Measurements from ENCODE around the gene THRA.

Gene THRA

DNA sequence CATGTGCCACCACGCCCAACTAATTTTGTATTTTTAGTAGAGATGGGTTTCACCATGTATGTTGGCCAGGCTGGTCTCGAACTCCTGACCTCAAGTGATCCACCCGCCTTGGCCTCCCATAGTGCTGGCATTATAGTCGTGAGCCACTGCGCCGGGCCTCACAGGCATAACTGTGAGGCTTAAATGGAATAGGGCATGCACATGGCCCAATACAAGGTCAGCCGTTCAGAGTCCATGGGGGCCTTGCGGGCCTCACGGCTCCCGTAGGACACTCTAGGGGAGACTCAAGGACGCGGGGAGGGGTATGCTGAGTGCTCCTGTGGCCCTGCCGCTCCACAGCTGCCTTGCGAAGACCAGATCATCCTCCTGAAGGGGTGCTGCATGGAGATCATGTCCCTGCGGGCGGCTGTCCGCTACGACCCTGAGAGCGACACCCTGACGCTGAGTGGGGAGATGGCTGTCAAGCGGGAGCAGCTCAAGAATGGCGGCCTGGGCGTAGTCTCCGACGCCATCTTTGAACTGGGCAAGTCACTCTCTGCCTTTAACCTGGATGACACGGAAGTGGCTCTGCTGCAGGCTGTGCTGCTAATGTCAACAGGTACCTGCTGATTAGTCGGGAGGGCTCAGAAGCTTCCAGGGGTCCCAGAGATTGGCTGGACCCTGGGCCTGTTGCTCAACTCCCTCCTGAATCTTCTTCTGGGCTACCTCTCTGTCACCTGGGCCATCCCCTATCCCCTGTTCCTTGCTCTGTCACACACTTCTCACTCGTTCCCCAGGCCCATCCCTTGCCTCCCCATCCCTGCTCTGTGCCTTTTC lies 25.3 kb downstream of the THRA start:
- no peak for DNase-seq

DNA sequence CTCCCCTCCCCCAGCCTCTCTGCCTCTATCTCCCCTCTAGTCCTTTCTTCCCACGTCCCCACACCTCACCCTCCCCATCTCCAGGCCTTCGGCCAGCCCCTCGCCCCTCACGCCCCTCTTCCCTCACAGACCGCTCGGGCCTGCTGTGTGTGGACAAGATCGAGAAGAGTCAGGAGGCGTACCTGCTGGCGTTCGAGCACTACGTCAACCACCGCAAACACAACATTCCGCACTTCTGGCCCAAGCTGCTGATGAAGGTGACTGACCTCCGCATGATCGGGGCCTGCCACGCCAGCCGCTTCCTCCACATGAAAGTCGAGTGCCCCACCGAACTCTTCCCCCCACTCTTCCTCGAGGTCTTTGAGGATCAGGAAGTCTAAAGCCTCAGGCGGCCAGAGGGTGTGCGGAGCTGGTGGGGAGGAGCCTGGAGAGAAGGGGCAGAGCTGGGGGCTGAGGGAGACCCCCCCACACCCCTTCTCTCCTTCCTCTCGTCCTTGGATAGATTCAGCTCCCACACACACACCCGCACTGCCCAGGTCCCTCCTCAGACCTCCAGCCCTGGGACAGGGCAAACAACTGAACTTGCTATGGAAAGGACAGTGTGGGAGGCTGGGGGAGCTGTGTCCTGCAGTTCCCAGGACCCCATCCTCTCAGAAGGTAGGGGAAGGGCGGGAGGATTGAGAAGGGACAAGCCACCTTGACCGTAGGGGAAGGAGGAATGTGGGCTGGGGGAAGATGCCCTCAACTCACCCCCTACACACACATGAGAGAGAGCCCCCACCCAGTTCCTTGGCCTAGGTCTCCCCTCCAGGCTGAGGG lies 26.5 kb downstream of the THRA start:
- no peak for DNase-seq

DNA sequence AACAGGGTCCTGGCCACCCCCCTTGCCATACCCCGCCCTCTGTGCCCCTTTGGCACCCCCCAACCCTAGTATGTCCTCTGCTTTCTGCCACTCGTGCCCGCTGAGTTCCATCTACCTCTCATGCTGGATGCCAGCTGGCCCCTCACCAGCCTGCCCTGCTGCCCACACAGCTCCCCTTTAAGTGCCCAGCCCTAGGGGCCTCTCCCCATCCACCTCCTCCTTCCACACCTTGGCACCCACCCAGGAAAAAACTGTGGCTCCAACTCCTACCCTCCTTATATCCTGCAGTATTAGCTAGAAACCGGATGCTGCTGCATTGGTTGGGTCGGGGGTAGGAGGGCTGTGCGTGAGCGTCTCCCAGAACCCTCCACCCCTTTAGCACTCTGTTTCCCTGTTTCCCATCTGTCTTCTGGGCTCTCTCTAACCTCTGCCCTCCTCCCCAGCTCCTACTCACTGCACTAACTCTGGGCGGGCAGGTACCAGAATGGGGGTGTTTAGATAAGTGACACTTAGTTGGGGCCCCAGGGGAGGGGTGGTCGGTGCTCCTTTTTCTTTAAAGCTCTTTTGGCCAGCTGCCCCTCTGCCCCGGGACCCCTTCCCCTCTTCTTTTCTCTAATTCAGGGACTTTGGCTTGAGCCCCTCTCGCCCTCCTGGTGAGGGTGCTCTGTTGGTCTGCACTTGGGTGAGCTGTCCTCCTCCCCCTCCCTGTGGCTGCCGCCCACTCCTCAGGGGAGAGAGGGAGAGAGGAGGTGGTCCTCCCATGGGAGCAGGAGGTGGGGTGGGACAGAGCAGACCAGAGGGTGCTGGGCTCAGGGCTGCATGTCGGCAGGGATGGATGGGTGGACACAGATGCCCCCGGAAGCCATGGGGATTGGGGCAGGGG lies 27.7 kb downstream of the THRA start:
- no peak for DNase-seq

DNA sequence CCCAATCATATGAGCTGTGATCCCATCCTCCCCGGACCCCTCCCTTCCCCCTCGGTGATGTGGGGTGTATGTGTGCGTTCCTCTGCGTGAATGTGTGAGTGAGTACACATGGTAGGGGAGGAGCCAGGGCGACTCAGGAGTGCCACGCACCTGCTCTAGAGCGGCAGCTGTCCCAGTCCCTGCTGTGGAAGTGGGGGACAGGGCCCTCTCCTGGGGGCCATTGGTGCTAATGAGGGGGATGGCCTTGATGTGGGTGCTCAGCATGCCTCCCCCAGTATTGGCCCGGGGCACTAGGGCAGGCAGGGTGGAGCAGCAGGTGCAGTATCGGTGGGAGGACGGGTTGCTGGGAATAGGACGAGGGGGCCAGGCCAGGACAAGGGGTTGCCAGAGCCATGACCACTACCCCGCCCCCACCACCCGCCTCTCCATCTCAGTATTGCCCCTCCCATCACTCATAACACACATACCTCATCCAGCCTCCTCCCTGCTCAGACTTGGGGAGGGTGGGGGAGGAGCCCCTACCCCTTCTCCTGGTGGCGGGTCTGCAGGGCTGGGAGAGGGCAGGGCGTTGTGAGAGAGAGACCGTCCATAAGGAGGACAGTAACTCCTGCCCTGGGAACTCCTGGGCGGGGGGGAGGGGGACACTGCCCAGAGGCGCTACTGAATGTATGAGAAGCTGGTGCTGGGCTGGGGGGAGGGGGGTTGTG lies 29.1 kb downstream of the THRA start:
- no peak for DNase-seq

DNA sequence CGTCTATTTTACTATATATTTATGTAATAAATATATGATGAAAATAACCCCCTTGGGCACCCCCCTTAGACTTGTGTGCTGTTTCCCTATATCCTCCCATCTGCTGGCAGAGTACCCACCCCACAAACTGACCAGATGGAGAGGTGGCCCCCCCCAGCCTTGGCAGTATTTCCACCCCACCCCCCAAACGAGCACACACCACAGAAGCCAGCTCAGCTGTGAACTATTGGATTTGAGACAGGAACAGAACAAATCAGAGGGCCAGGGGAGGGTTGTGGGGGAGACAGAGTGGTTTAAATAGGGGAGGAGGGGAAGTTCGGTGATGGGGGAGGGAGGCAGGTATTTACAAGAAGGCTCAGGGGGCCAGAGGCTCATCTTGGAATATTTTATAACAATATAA lies 29.8 kb downstream of the THRA start:
- DNase-seq = no peak

DNA sequence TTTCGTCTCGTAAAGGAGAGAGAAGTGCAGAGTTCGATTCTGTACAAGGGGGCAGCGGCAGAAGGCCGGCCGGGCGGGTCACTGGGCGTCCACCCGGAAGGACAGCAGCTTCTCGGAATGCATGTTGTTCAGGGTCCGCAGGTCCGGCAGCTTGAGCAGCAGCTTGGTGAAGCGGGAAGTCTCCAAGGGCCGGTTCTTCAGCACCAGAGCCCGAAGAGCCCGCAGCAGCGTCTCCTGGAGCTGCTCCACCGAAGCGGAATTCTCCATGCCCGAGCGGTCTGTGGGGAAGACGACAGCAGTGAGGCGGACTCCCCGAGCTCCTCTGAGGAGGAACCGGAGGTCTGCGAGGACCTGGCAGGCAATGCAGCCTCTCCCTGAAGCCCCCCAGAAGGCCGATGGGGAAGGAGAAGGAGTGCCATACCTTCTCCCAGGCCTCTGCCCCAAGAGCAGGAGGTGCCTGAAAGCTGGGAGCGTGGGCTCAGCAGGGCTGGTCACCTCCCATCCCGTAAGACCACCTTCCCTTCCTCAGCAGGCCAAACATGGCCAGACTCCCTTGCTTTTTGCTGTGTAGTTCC lies 30.3 kb downstream of the THRA start:
- DNase-seq = no peak

DNA sequence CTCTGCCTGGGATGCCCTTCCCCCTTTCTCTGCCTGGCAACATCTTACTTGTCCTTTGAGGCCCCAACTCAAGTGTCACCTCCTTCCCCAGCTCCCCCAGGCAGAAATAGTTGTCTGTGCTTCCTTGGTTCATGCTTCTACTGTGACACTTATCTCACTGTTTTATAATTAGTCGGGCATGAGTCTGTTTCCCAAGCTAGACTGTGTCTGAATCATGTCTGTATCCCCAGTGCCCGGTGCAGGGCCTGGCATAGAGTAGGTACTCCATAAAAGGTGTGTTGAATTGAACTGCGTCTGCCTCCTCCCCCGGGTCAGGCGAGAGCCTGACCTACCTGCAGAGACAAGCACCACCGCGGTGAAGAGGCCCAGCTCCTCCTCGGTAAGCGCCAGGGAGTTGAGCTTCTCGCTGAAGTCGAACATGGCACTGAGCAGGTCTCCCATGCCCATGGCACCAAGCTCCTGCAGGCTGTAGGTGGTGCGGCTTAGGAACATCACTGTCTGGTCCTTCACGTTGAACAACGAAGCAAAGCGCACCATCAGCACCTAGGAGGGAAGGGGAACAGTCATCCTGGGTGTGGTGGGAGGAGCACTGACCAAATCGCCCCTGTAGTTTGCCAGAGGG lies 30.9 kb downstream of the THRA start:
- no peak for DNase-seq

DNA sequence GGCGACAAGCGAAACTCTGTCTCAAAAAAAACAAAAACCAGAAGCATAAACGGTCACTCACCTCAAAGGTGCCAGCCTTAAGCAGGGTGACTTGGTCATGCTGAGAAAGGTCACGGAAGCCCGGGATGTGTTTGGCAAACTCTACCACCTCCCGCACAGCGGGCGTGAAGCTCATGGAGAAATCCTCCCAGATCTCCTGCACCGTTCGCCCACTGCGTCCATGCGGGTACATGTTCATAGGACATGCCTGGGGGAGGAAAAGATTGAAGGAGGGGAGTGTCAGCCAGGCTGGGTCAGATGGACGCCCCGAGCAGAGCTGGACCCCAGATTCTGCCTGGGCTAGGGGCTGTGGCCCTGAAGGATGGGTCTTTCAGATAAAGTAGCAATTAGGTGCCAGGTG lies 32.1 kb downstream of the THRA start:
- DNase-seq = no peak

DNA sequence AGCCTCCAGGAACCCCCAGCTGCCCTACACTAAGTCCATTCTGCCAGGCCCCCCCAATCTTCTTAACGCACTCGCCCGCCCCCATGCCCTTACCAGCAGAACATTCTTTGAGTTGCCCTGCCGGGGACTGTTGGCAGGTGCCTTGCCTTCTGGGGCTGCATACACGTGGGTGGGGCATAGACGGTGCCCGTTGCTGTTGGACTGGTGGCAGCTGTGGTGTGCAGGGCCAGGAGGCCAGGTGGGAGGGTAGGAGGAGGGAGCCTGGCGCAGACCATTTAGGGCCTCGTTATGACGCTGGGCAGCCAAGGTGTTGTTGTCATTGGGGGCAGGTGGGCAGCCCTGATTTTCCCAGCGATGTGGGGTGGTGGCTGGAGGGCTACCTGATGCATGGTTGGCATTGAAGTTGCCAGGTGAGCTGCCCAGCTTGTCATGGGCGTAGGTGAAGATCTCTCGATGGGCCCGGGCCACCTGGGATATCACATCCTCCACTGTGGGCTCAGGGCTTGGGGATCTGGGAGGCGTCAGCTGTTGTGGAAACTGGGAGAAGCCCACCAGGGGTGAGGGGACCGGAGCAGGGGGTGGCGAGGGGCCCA lies 32.7 kb downstream of the THRA start:
- DNase-seq = no peak

DNA sequence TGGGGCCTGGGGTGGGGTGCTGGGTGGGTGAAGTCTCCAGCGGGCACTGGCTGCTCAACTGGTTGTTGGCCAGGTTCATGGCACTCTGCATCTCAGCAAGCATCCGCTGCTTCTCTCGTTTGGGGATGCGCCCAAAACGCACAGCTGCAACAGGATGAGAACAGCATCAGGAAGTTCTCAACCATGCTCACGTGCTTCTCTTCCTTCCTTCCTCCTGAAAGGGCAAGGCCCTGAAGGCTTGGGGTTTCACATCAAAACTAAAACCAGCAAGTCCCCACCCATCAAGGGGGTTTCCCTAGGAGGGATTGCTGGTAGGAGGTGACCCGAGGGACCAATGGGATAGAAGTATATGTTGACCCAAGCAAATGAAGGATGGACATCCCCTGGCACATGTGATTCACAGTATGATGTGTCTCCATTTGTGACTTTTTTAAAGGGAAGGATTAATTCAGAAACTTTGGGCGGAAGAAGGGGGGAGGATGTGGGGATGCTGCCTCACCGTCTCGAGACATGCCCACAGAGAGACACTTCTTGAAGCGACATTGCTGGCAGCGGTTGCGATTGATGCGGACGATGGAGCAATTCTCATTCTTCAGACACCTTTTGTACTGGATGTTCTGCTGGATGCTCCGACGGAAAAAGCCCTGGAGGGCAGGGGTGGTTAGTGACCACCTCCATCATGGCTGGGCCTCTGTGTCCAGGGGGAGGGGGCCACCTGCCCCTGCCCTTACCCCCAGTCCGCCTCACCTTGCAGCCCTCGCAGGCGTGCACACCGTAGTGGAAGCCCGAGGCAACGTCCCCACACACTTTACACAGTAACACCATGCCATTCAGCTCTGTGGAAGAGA lies 33.4 kb downstream of the THRA start:
- DNase-seq = no peak

DNA sequence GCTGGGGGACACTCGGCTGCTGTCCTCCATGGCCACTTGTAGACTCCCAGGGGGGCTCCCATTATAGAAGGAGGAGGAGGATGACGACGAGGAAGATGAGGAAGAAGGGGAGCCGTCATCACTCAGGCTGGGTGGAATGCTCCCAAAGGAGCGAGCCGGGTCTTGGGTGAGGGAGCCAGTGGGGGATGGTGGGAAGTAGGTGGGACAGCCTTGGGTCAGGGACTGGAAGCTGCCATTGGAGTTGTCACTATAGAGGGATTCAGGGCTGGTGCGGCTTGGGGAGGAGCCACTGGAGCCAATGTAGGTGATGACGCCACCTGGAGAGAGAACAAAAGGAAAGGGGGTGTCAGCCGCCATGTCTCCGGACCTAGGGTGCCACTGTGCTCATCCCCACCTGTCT lies 34.3 kb downstream of the THRA start:
- DNase-seq = no peak

DNA sequence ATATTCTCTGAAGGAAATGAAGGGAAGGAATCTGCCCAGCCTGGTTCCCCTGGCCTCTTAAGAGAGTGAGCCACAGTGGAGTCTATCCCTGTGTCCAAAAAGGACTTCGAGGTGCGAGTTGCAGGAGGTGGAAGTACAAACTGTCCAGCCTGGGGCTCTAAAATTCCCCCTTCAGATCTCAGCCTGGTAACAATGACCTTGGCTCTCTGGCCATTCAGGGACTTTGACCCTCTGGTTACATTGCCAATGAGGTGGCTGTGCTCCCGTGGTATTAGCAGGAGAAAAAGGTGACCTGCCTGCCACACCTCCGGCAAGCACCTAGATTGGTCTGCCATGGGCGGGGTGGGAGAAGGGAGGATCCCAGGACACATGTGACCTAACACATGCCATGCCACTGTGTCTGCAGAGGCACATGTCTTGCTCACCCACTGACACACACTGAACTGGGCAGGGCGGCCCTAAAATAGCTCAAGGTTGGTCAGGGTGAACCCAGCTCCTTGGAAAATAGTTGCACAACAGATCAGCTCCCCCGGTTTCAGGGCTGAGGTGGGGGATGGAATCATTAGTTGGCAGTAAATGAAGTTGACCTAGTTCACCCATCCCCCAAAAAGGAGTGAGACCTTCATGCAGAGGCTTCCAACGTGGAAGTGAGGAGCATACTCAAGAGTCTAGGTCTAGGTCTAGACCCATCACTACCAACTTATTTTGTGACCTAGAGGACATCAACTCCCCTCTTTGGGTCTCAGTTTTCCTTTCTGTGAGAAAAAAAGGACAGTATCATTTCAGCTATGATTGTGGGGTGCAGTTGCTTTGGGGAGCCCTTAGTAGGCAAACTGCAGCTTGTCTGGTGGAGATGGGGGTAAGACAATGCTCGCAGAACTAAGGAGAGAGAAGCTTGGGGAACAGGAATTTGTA lies 35.4 kb downstream of the THRA start:
- no peak for DNase-seq

DNA sequence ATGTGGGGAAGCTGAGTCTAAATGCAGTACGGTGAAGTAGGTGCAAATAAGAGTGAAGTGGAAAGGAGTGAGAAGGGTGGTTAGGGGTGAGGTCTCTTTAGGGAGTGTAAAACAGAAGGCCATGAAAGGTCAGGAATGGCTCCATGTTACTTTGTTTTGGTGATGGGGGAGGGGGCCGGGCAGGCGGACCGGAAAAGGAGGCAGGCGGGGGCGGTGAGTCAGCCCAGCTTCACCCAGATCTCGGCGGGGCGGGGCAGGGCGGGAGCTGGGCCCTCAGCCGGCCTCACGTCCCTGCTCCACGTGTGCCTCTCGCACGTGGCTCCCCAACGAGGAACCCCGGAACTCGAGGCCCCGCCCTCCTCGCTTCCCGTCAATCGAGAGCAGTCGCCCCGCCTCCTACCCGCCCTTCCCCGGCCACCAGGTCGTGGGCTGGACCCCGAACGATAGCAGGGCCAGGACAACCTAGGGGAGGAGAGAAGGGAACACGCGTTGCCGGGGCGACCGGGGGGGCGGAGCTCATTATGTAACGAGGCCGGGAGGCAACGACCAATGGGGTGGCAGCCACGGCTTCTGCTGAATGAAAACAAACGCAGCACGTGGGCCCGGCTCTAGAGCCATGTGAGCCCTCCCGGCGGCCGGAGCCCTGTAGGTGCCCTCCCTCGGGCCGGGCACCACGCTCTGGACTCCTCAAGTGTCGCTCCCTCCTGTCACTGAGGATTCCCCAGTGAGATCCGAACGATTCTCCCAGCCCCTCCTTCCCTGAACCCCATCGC lies 36.3 kb downstream of the THRA start:
- DNase-seq = peak; percentile 94

DNA sequence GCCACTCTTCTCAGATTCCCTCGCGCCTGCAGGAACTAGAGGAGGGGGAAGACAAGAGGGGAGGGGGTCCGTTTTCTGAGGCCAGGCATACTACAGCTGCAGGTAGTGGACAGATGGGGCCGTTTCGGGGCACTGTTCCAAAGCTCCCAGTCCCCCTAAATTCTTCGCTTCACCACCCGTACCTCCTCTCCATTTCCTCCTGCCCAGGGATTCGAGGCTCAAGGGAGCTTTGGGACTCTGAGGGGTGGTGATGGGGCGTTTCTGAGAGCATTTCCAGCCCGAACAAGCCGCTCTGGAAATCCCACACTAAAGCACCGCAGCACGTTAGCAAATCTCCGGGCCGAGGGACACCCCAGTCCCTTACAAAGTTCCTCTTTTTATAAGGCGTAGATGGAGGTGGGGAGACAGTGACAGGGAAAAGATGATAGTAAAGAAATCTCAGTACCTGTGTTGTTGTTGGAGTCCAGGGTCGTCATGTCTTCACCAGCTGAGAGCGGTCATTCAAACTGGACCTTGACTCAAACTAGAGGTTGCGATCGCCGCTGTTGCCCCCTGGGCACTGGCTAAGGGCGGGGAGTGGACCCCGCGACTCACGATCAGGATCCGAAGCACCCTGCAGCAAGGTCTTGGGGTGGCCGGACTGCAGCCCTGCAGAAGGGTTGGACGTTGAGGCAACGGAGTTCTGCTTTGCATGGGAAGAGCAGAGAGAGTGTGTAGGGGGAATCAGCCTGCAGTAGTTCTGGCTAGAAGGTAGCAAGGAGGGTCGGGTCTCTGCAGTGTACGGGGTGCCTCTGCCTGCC lies 37.1 kb downstream of the THRA start:
- DNase-seq = no peak

DNA sequence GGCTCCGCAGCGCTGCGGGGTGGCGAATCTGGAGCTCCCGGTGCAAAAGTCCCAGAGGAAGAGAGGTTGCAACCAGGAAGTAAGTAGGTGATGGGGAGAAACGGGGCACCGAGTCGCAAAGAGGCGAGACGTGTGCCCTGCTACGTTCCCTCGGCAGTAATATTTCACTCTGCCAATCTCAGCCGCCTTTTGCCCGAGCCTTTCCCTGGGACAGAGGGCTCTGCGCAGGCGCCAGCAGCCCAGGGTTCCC lies 37.6 kb downstream of the THRA start, which contains the start of gene NR1D1:
Gene NR1D1, minus strand, starts transcription at position 171 of the 250 bp plus-strand sequence. CDS start 495 bp downstream, outside the sequence.
- no peak for DNase-seq

DNA sequence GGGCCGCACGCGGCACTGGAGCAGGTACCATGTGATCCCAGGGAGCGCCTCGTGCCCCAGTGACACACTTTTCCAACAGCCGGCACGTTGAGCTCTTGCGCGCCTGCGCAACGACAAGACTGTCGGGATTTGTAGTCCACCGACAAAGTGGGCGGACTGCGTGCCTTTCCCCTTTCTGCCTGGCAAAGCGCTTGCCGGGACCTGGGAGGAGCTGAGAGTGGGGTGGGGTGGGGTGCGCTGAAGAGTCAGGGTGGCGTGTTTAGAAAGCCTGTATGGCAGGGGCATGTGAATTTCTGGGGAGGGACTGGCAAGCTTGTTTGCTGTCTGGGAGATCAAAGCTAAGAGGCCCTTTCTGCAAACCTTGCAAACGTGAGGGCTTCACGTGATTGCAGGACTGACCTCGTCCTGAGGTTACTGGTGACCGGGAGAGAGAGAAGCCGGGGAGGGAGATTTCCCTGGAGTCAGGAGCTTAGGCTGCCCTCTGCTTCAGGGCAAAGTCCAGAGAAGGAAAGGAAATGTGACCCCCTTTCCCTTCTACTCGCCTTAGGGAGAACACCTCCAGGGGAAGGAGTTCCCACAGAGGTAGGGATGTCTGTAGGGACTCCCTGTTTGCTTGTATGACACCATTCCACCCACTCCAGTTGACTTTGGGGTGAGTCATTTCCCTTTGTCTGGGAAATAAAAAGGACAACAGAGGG lies 38.1 kb downstream of the THRA start:
- peak; percentile 88 for DNase-seq

Data from NCI-H2081 treated with DMSO at 0.1 percent for 48 hours (cell line).